HCT116 (cell line): ENCODE results near the gene LHX1.

ENCODE experiments used
- CEBPB ChIP-seq: IDR thresholded peaks from 2 replicates; pipeline ENCODE4 v1.6.1; 2012; ENCODE audit warnings: low read depth
- CTCF ChIP-seq, 3 experiments: fragments of 200-600 bp in 1 of 3; sonication (generic) in 1 of 3; IDR thresholded peaks in 2 of 3; conservative IDR thresholded peaks in 1 of 3; 2 replicates each; pipeline ENCODE4 v1.5.1; 2012 to 2017; ENCODE audit warnings: low read depth in 2 of 3, low read length in 2 of 3, antibody characterized with exemption in 1 of 3, borderline replicate concordance in 1 of 3, control low read depth in 1 of 3, mild to moderate bottlenecking in 1 of 3, mixed read lengths in 1 of 3, mixed run types in 1 of 3, moderate library complexity in 1 of 3; ENCODE audit not compliant: insufficient read depth in 1 of 3
- EGR1 ChIP-seq: IDR thresholded peaks from 2 replicates; pipeline ENCODE4 v1.6.1; 2012; ENCODE audit warnings: low read depth
- ELF1 ChIP-seq: IDR thresholded peaks from 2 replicates; pipeline ENCODE4 v1.6.1; 2012; ENCODE audit warnings: low read depth, borderline replicate concordance
- EZH2 ChIP-seq: fragments of 200-600 bp; sonication (generic); IDR thresholded peaks from 2 replicates; pipeline ENCODE4 v1.6.1; 2017; ENCODE audit warnings: antibody characterized with exemption, mixed run types
- EZH2phosphoT487 ChIP-seq: fragments of 200-600 bp; IDR thresholded peaks from 2 replicates; pipeline ENCODE4 v1.6.1; 2018; ENCODE audit warnings: antibody characterized with exemption, borderline replicate concordance
- FOSL1 ChIP-seq: IDR thresholded peaks from 2 replicates; pipeline ENCODE4 v1.6.1; 2012; ENCODE audit warnings: low read depth
- POLR2A ChIP-seq: IDR thresholded peaks from 2 replicates; pipeline ENCODE4 v1.7.0; 2011; ENCODE audit warnings: borderline replicate concordance; ENCODE audit not compliant: insufficient read depth, insufficient read length; ENCODE audit errors: extremely low read depth
- POLR2AphosphoS5 ChIP-seq: IDR thresholded peaks from 2 replicates; pipeline ENCODE4 v1.6.1; 2011; ENCODE audit warnings: mild to moderate bottlenecking, low read depth, low read length, moderate library complexity
- REST ChIP-seq: IDR thresholded peaks from 2 replicates; pipeline ENCODE4 v1.6.1; 2012; ENCODE audit warnings: low read depth
- SIN3A ChIP-seq: IDR thresholded peaks from 2 replicates; pipeline ENCODE4 v1.6.1; 2012; ENCODE audit warnings: low read depth
- YY1 ChIP-seq: IDR thresholded peaks from 2 replicates; pipeline ENCODE4 v1.6.1; 2011; ENCODE audit warnings: low read length, low read depth, moderate library complexity, mild to moderate bottlenecking; ENCODE audit not compliant: insufficient replicate concordance; ENCODE audit errors: extremely low read depth
- ZBTB33 ChIP-seq: IDR thresholded peaks from 2 replicates; pipeline ENCODE4 v1.6.1; 2011; ENCODE audit warnings: mild to moderate bottlenecking, low read length, moderate library complexity; ENCODE audit not compliant: insufficient replicate concordance; ENCODE audit errors: extremely low read depth
- TF ChIP-seq, protein P1 (sequence below): IDR thresholded peaks from 2 replicates; pipeline ENCODE4 v1.6.1; 2012

- no peak for TF ChIP-seq CTCF (IDR thresholded peaks at IDR 0.05 in 2 of 3, conservative IDR thresholded peaks at IDR 0.05 in 1 of 3; ENCODE audit: borderline replicate concordance in 1 of 3, insufficient read depth in 1 of 3, low read depth in 2 of 3, low read length in 2 of 3)
- TF ChIP-seq, protein P1, sequence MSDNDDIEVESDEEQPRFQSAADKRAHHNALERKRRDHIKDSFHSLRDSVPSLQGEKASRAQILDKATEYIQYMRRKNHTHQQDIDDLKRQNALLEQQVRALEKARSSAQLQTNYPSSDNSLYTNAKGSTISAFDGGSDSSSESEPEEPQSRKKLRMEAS: no peak
- TF ChIP-seq FOSL1: no peak
- TF ChIP-seq EZH2: no peak
- TF ChIP-seq POLR2A: no peak
- TF ChIP-seq SIN3A: no peak
- TF ChIP-seq EGR1: no peak
- no peak for TF ChIP-seq ELF1
- TF ChIP-seq ZBTB33: no peak
- no peak for TF ChIP-seq POLR2AphosphoS5
- no peak for TF ChIP-seq EZH2phosphoT487
- no peak for TF ChIP-seq REST
- TF ChIP-seq YY1: no peak
- no peak for TF ChIP-seq CEBPB
Observed at GRCh38 chr17:36939802-36940312, 2.6 kb downstream of the LHX1 start.
